SK-MEL-5 (cell line): ENCODE measurements around the gene TM4SF20. TPM values are rescaled to one million over a fixed set of nuclear protein-coding genes. Genes with fewer than 3 reads are reported as not detected.

Experiments
- total RNA-seq: library from RNA; depleted of rRNA; stranded (reverse); fragments of >200 nt; shearing (Covaris generic); gene quantifications from 2 replicates; pipeline ENCODE4 v1.2.3, GENCODE V29; 2014; rRNA removed

TM4SF20 gene
- total RNA-seq, 1 experiment from 2014 or later: not detected

Other genes with a start within 250 kb of the TM4SF20 start
- not detected in 2 replicates for gene COL4A4, start 215.1 kb downstream of the TM4SF20 start, total RNA-seq
- 0.03 TPM in 1 of 2 replicates, not detected in the other for gene COL4A3, start 214.7 kb downstream of the TM4SF20 start, total RNA-seq
- 126 and 144 TPM in 2 replicates for gene MFF, start 54.1 kb downstream of the TM4SF20 start, total RNA-seq
- not detected in 2 replicates for gene SCYGR1, start 8.6 kb upstream of the TM4SF20 start, total RNA-seq
- gene AGFG1, start 92.8 kb upstream of the TM4SF20 start, total RNA-seq: 113 and 134 TPM in 2 replicates
- gene SCYGR2, start 219.6 kb upstream of the TM4SF20 start, total RNA-seq: not detected in 2 replicates
- not detected in 2 replicates for gene SCYGR3, start 235.5 kb upstream of the TM4SF20 start, total RNA-seq
- gene SCYGR4, start 238.2 kb upstream of the TM4SF20 start, total RNA-seq: not detected in 2 replicates